GM12878 (cell line): ENCODE results near the gene BPI. TPM values are rescaled to one million over a fixed set of nuclear protein-coding genes. Genes with fewer than 3 reads are reported as not detected.

Experiments used
- ATAC-seq: fragments of 200-7000 bp; cut with Tn5 transposase; 3 replicates; pipeline ENCODE4 v1.9.1; 2020; ENCODE audit warnings: mild to moderate bottlenecking, moderate library complexity
- BruUV-seq: library from RNA; stranded (reverse); fragments of 400-500 nt; replicated peaks from 2 replicates; lab custom pipeline; 2021; lab: Mats Ljungman, UMichigan
- CTCF ChIA-PET: fragments of 300-600 bp; sonication (Branson Sonifier 250); formaldehyde crosslinking; extraction: SDS; loops from one replicate; lab custom pipeline; 2021; ENCODE audit warnings: inconsistent platforms; lab: Yijun Ruan, JAX
- POLR2A ChIA-PET: fragments of 350-600 bp; formaldehyde crosslinking; extraction: SDS; loops from one replicate; lab custom pipeline; 2021; ENCODE audit warnings: inconsistent platforms; lab: Charles Lee
- RAD21 ChIA-PET: fragments of 300-600 bp; sonication (Branson Sonifier 250); formaldehyde crosslinking; loops from one replicate; lab custom pipeline; 2023; ENCODE audit warnings: antibody characterized with exemption; ENCODE audit not compliant: unreplicated experiment; lab: Charles Lee
- SMC1A ChIA-PET: fragments of 300-600 bp; sonication (Branson Sonifier 250); formaldehyde crosslinking; loops from one replicate; lab custom pipeline; 2023; ENCODE audit not compliant: unreplicated experiment, uncharacterized antibody; lab: Charles Lee
- DNase-seq: peaks from one replicate; pipeline ENCODE4 v3.0.0-alpha.2; 2011; ENCODE audit warnings: low read depth, low spot score
- FAIRE-seq: peaks from 3 replicates; lab custom pipeline; 2011; peaks lifted over from hg19 to GRCh38; lab: Jason Lieb, UNC
- H2AFZ ChIP-seq: 2 replicates; pipeline ENCODE4 v1.6.0; 2011; ENCODE audit warnings: low read depth, low read length, control low read depth; ENCODE audit not compliant: control insufficient read depth
- H3K27ac ChIP-seq: 2 replicates; pipeline ENCODE4 v1.5.1; 2011; ENCODE audit warnings: control low read depth; ENCODE audit not compliant: control insufficient read depth, insufficient read depth
- H3K27me3 ChIP-seq, 2 experiments: replicated peaks in 1 of 2; 2 replicates each; pipeline versions ENCODE4 v1.6.0 to v1.6.1; 2011; ENCODE audit warnings: low read length in 1 of 2; ENCODE audit not compliant: control insufficient read depth in 2 of 2, insufficient read depth in 2 of 2
- H3K36me3 ChIP-seq, 2 experiments: 2 replicates each; pipeline ENCODE4 v1.5.1; 2011; ENCODE audit warnings: low read length in 1 of 2; ENCODE audit not compliant: control insufficient read depth in 2 of 2, insufficient read depth in 2 of 2
- H3K4me1 ChIP-seq: 2 replicates; pipeline ENCODE4 v1.6.1; 2011; ENCODE audit warnings: mild to moderate bottlenecking, low read length, moderate library complexity, mixed read lengths; ENCODE audit not compliant: control insufficient read depth, insufficient read depth
- H3K4me2 ChIP-seq: 2 replicates; pipeline ENCODE4 v1.6.0; 2011; ENCODE audit warnings: control low read depth; ENCODE audit not compliant: control insufficient read depth, insufficient read depth
- H3K4me3 ChIP-seq: fragments of 200-600 bp; sonication (generic); 2 replicates; pipeline ENCODE4 v1.5.1; 2016
- H3K79me2 ChIP-seq: 2 replicates; pipeline ENCODE4 v1.6.0; 2011; ENCODE audit warnings: low read length; ENCODE audit not compliant: control insufficient read depth, insufficient read depth
- H3K9ac ChIP-seq: 2 replicates; pipeline ENCODE4 v1.8.0; 2011; ENCODE audit warnings: low read length, control low read depth, mixed read lengths; ENCODE audit not compliant: control insufficient read depth, insufficient read depth
- H3K9me3 ChIP-seq: replicated peaks from 3 replicates; pipeline ENCODE4 v1.5.1; 2011; ENCODE audit warnings: mild to moderate bottlenecking, low read length; ENCODE audit not compliant: control insufficient read depth, insufficient read depth
- H4K20me1 ChIP-seq: 2 replicates; pipeline ENCODE4 v1.6.0; 2011; ENCODE audit not compliant: control insufficient read depth, insufficient read depth
- ATF7 ChIP-seq: fragments of 450-650 bp; IDR thresholded peaks from 2 replicates; pipeline ENCODE4 v1.6.1; 2016; ENCODE audit warnings: low read depth, mild to moderate bottlenecking
- BACH1 ChIP-seq: fragments of 450-650 bp; IDR thresholded peaks from 2 replicates; pipeline ENCODE4 v1.6.1; 2017; ENCODE audit warnings: mild to moderate bottlenecking, borderline replicate concordance
- CHD4 ChIP-seq: fragments of 200-600 bp; sonication (generic); IDR thresholded peaks from 2 replicates; pipeline ENCODE4 v1.6.1; 2016; ENCODE audit warnings: mild to moderate bottlenecking
- DPF2 ChIP-seq: fragments of 450-650 bp; IDR thresholded peaks from 2 replicates; pipeline ENCODE4 v1.6.1; 2017; ENCODE audit warnings: mild to moderate bottlenecking
- IKZF1 ChIP-seq: fragments of 450-650 bp; conservative IDR thresholded peaks from 2 replicates; pipeline ENCODE4 v1.6.1; 2017; ENCODE audit warnings: antibody characterized with exemption, mild to moderate bottlenecking
- RFX5 ChIP-seq: IDR thresholded peaks from 2 replicates; pipeline ENCODE4 v1.6.1; 2011; ENCODE audit warnings: low read depth, low read length, improper control_type of control experiment
- RUNX3 ChIP-seq: IDR thresholded peaks from 2 replicates; pipeline ENCODE4 v1.6.1; 2012; ENCODE audit warnings: low read length, inconsistent platforms
- SMARCA5 ChIP-seq: fragments of 450-650 bp; IDR thresholded peaks from 2 replicates; pipeline ENCODE4 v1.6.1; 2017; ENCODE audit warnings: mild to moderate bottlenecking
- SMC3 ChIP-seq: IDR thresholded peaks from 2 replicates; pipeline ENCODE4 v1.6.1; 2011; ENCODE audit warnings: low read length, improper control_type of control experiment, borderline replicate concordance
- TCF12 ChIP-seq: IDR thresholded peaks from 2 replicates; pipeline ENCODE4 v1.6.1; 2011; ENCODE audit warnings: low read depth, mild to moderate bottlenecking, low read length
- ZZZ3 ChIP-seq: IDR thresholded peaks from 2 replicates; pipeline ENCODE4 v1.6.1; 2011; ENCODE audit warnings: low read depth; ENCODE audit not compliant: control insufficient read depth, insufficient read length
- WGBS: methylation state at CpG from one replicate; pipeline ENCODE4 v1.1.6; 2016; ENCODE audit warnings: low lambda C conversion rate; ENCODE audit not compliant: insufficient replicate concordance, insufficient coverage; ENCODE audit errors: missing lambda C conversion rate; 5-methylcytosine and 5-hydroxymethylcytosine counted together
- in situ Hi-C: fragments of 300-500 bp; cut with MboI; formaldehyde crosslinking; loops from 9 replicates; pipeline ENCODE4 v1.14.3; 2018; ENCODE audit warnings: mixed read lengths
- intact Hi-C: fragments of 100-400 bp; cut with micrococcal nuclease; formaldehyde crosslinking; loops from one replicate; pipeline ENCODE4 v1.14.2; 2022; ENCODE audit not compliant: unreplicated experiment
- polyA plus RNA-seq, 11 experiments: library from polyadenylated mRNA; depleted of rRNA in 4 of 11; unstranded in 6 of 11; stranded (reverse) in 5 of 11; fragments of >200 nt; fragmentation: Nextera tagmentation in 4 of 11; fragmentation: Illumina TruSeq in 1 of 11; extraction: Ambion mirVana in 4 of 11; extraction: Trizol in 1 of 11; gene quantifications; 1 replicate in 1 of 11; 2 replicates in 10 of 11; pipeline versions ENCODE4 v1.2.1 to v1.2.3, GENCODE V29; 2011 to 2016; ENCODE audit warnings: inconsistent platforms in 2 of 11, missing spikeins in 2 of 11, low read depth in 1 of 11
- total RNA-seq, 4 experiments: library from RNA; depleted of rRNA in 3 of 4; stranded (reverse); fragments of >200 nt in 3 of 4; fragmentation: Illumina TruSeq in 1 of 4; extraction: Trizol in 1 of 4; gene quantifications; 2 replicates each; pipeline versions ENCODE4 v1.2.1 to v1.2.3, GENCODE V29; 2013 to 2021
- TF ChIP-seq, protein P1 (sequence below): IDR thresholded peaks from 2 replicates; pipeline ENCODE4 v1.6.1; 2011; ENCODE audit warnings: mild to moderate bottlenecking, low read depth, low read length, moderate library complexity; ENCODE audit not compliant: insufficient replicate concordance
- TF ChIP-seq, protein P2 (sequence below): fragments of 450-650 bp; IDR thresholded peaks from 2 replicates; pipeline ENCODE4 v1.6.1; 2017; ENCODE audit warnings: antibody characterized with exemption, mild to moderate bottlenecking, moderate library complexity

BPI gene
- total and polyA plus RNA-seq, 10 of the 15 experiments (the other 5 are each of a cell fraction or from before 2014, with no cell fraction given): not detected

DNA sequence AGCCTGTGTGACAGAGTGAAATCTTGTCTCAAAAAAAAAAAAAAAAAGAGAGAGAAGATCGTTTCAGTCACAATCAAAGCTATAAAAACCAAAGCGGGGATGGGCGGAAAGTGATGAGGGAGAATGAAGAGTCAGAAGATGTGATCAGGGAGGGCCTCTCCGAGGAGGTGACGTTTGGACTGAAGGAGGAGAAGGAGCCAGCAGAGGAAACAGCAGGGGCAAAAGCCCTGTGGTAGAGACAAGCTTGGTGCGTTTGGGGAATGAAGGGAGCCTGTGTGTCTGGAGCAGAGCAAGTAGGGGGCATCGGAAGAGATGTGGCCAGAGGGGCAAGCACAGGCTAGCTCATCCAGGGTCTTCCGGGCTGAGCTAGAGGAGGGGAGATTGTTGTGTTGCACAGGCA lies 27.9 kb downstream of the BPI start:
- no peak overlapping the region for H3K4me2 ChIP-seq
- intact Hi-C loops (no loop called here), in situ Hi-C loops (no loop called here)
- ChIA-PET SMC1A (no interaction called here), POLR2A (no interaction called here), RAD21 (no interaction called here), CTCF (no interaction called here)
- BruUV-seq: no TSS peak
- no peak for FAIRE-seq
- no peak overlapping the region for H3K4me3 ChIP-seq
- H4K20me1 ChIP-seq: no peaks in the 10 kb centered on the region
- no peak for DNase-seq
- WGBS: 56% methylated on average over 8 of the region's 8 CpGs
- H3K9ac ChIP-seq: no peak overlapping the region
- no peaks in the 10 kb centered on the region for H3K4me1 ChIP-seq
- no peak overlapping the region for H2AFZ ChIP-seq
- no peak for ATAC-seq
- TF ChIP-seq SMARCA5: no peak
- no peak for TF ChIP-seq ZZZ3
- no peak for TF ChIP-seq RFX5
- TF ChIP-seq, protein P1, sequence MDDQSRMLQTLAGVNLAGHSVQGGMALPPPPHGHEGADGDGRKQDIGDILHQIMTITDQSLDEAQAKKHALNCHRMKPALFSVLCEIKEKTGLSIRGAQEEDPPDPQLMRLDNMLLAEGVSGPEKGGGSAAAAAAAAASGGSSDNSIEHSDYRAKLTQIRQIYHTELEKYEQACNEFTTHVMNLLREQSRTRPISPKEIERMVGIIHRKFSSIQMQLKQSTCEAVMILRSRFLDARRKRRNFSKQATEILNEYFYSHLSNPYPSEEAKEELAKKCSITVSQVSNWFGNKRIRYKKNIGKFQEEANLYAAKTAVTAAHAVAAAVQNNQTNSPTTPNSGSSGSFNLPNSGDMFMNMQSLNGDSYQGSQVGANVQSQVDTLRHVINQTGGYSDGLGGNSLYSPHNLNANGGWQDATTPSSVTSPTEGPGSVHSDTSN: no peak
- TF ChIP-seq ATF7: no peak
- peaks cover 0 to 2% of the 10 kb centered on the region in 2 experiments; a peak in 1 of 4 replicates for H3K27me3 ChIP-seq
- H3K27ac ChIP-seq: no peak overlapping the region
- H3K9me3 ChIP-seq: no peaks in the 10 kb centered on the region
- H3K36me3 ChIP-seq: no peaks in the 10 kb centered on the region
- H3K79me2 ChIP-seq: no peaks in the 10 kb centered on the region

DNA sequence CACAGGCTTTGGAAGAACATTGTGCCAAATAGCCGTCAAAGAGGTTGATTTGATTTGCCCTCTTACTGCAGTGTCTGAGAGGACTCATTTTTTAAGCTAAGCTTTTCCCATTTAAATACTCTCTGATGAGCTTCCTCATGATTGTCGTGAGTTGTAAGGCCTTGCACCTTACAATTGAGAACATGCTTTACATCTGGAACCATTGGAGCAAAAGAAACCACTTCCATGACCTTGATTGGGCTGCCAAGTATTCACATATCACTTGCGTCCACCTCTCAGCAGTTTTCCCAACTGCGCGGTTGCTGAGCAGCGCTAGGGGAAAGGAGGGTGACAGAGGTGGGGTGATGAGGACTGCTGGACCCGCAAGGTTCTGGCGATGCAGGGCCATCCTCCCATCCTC lies 30.1 kb downstream of the BPI start:
- ChIA-PET POLR2A (no interaction called here), CTCF (no interaction called here), SMC1A (no interaction called here), RAD21 (no interaction called here)
- H3K4me3 ChIP-seq: no peak overlapping the region
- H2AFZ ChIP-seq: no peak overlapping the region
- H4K20me1 ChIP-seq: no peaks in the 10 kb centered on the region
- intact Hi-C loops (no loop called here), in situ Hi-C loops (no loop called here)
- no peaks in the 10 kb centered on the region for H3K4me1 ChIP-seq
- BruUV-seq: no TSS peak
- no peaks in the 10 kb centered on the region for H3K36me3 ChIP-seq
- H3K4me2 ChIP-seq: no peak overlapping the region
- no peak for DNase-seq
- H3K27ac ChIP-seq: no peak overlapping the region
- FAIRE-seq: no peak
- no peaks in the 10 kb centered on the region; the same call in 1 of the 3 replicates for H3K9me3 ChIP-seq
- ATAC-seq: no peak
- H3K27me3 ChIP-seq: peaks cover 0 to 2% of the 10 kb centered on the region in 2 experiments; a peak in 1 of 4 replicates
- 61% methylated on average over 8 of the region's 8 CpGs for WGBS
- no peaks in the 10 kb centered on the region for H3K79me2 ChIP-seq
- no peak overlapping the region for H3K9ac ChIP-seq
- TF ChIP-seq RFX5 (no peak), DPF2 (no peak), CHD4 (no peak), IKZF1 (no peak), SMC3 (no peak), BACH1 (no peak), RUNX3 (no peak), TCF12 (no peak)
- TF ChIP-seq, protein P2, sequence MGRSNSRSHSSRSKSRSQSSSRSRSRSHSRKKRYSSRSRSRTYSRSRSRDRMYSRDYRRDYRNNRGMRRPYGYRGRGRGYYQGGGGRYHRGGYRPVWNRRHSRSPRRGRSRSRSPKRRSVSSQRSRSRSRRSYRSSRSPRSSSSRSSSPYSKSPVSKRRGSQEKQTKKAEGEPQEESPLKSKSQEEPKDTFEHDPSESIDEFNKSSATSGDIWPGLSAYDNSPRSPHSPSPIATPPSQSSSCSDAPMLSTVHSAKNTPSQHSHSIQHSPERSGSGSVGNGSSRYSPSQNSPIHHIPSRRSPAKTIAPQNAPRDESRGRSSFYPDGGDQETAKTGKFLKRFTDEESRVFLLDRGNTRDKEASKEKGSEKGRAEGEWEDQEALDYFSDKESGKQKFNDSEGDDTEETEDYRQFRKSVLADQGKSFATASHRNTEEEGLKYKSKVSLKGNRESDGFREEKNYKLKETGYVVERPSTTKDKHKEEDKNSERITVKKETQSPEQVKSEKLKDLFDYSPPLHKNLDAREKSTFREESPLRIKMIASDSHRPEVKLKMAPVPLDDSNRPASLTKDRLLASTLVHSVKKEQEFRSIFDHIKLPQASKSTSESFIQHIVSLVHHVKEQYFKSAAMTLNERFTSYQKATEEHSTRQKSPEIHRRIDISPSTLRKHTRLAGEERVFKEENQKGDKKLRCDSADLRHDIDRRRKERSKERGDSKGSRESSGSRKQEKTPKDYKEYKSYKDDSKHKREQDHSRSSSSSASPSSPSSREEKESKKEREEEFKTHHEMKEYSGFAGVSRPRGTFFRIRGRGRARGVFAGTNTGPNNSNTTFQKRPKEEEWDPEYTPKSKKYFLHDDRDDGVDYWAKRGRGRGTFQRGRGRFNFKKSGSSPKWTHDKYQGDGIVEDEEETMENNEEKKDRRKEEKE: no peak
